GM23248 (cell line): ENCODE data around the gene TNIP3.

Experiments
- EZH2 ChIP-seq: fragments of 200-600 bp; sonication (generic); IDR thresholded peaks from 2 replicates; pipeline ENCODE4 v1.6.1; 2018; ENCODE audit warnings: antibody characterized with exemption, mild to moderate bottlenecking; ENCODE audit not compliant: insufficient read depth, poor library complexity, severe bottlenecking
- EZH2phosphoT487 ChIP-seq: fragments of 200-600 bp; sonication (generic); IDR thresholded peaks from 2 replicates; pipeline ENCODE4 v1.6.1; 2018; ENCODE audit warnings: antibody characterized with exemption, moderate library complexity, mild to moderate bottlenecking, low read depth; ENCODE audit not compliant: insufficient read depth

DNA sequence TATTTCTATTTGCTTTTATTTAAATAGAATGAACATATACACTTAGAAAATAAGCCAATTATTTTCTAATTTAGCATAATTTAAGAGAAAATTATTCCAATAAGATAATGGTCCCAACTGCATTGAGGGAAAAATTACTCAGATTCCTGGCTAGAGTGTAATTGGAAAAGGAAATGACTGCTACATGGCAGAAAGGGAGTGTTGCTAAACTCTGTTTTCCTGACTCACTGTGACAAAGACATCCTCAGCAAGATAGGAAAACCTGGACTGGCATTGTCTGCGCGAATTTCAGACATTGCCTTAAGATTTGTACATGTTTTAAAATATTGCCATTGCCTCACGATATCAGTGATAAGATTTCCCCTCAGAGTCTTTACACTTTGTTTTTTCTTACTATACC, 8.2 kb downstream of the TNIP3 start:
- no peak for TF ChIP-seq EZH2phosphoT487
- TF ChIP-seq EZH2: no peak
